IMR-90 (cell line): ENCODE results near the gene OR5H14. TPM values are rescaled to one million over a fixed set of nuclear protein-coding genes. Genes with fewer than 3 reads are reported as not detected.
"Not testable (repeated sequence)": the region's sequence is repeated elsewhere in the genome, so short reads cannot be mapped to it uniquely, and the experiment has no call there.

Source experiments
- ATAC-seq: fragments of 200-7000 bp; cut with Tn5 transposase; 2 replicates; pipeline ENCODE4 v1.9.1; 2020; ENCODE audit warnings: low read depth, mild to moderate bottlenecking, moderate library complexity
- BruUV-seq: library from RNA; stranded (reverse); fragments of 400-500 nt; replicated peaks from 2 replicates; lab custom pipeline; 2021; lab: Mats Ljungman, UMichigan
- CTCF ChIA-PET: fragments of 300-600 bp; formaldehyde crosslinking; extraction: SDS; loops from one replicate; lab custom pipeline; 2021; ENCODE audit warnings: antibody characterized with exemption; lab: Yijun Ruan, JAX
- POLR2A ChIA-PET: fragments of 300-600 bp; sonication (Branson Sonifier 250); formaldehyde crosslinking; loops from one replicate; lab custom pipeline; 2022; ENCODE audit warnings: antibody characterized with exemption; ENCODE audit not compliant: unreplicated experiment; lab: Charles Lee
- DNase-seq: peaks from one replicate; pipeline ENCODE4 v3.0.0; 2013
- H2AFZ ChIP-seq: replicated peaks from 2 replicates; pipeline ENCODE3; 2013; ENCODE audit warnings: low read length, mild to moderate bottlenecking; ENCODE audit not compliant: poor library complexity
- H2AK5ac ChIP-seq: 2 replicates; pipeline ENCODE4 v1.6.1; 2013; ENCODE audit warnings: low read depth, low read length, inconsistent platforms
- H2AK9ac ChIP-seq: replicated peaks from 2 replicates; pipeline ENCODE3; 2013; ENCODE audit warnings: mild to moderate bottlenecking, low read depth, low read length, moderate library complexity; ENCODE audit not compliant: poor library complexity
- H2BK120ac ChIP-seq: 2 replicates; pipeline ENCODE4 v1.6.1; 2013; ENCODE audit warnings: low read depth, low read length, inconsistent platforms
- H2BK15ac ChIP-seq: 3 replicates; pipeline ENCODE4 v1.6.1; 2013; ENCODE audit warnings: low read depth, low read length, inconsistent platforms
- H2BK20ac ChIP-seq: 2 replicates; pipeline ENCODE4 v1.6.1; 2013; ENCODE audit warnings: low read depth, mild to moderate bottlenecking, inconsistent platforms, low read length, moderate library complexity
- H2BK5ac ChIP-seq: 2 replicates; pipeline ENCODE4 v1.6.1; 2013; ENCODE audit warnings: mild to moderate bottlenecking, low read depth, low read length, inconsistent platforms; ENCODE audit not compliant: poor library complexity, severe bottlenecking
- H3K14ac ChIP-seq: replicated peaks from 2 replicates; pipeline ENCODE4 v1.6.1; 2013; ENCODE audit warnings: low read depth, low read length, inconsistent platforms
- H3K18ac ChIP-seq: 2 replicates; pipeline ENCODE4 v1.6.1; 2013; ENCODE audit warnings: low read depth, low read length, control low read depth
- H3K23ac ChIP-seq: 2 replicates; pipeline ENCODE4 v1.6.1; 2013; ENCODE audit warnings: low read depth, low read length, inconsistent platforms
- H3K27ac ChIP-seq: 2 replicates; pipeline ENCODE4 v1.5.1; 2013; ENCODE audit warnings: mild to moderate bottlenecking, control low read depth, low read length; ENCODE audit not compliant: insufficient read depth
- H3K27me3 ChIP-seq: 2 replicates; pipeline ENCODE4 v1.6.1; 2013; ENCODE audit warnings: low read length; ENCODE audit not compliant: control insufficient read depth, insufficient read depth
- H3K36me3 ChIP-seq: 2 replicates; pipeline ENCODE4 v1.6.1; 2013; ENCODE audit warnings: low read length, mixed read lengths; ENCODE audit not compliant: control insufficient read depth, insufficient read depth
- H3K4ac ChIP-seq: 2 replicates; pipeline ENCODE4 v1.6.1; 2013; ENCODE audit warnings: low read depth, low read length, inconsistent platforms
- H3K4me1 ChIP-seq: 2 replicates; pipeline ENCODE4 v1.6.1; 2013; ENCODE audit warnings: low read length, mixed read lengths; ENCODE audit not compliant: control insufficient read depth, insufficient read depth
- H3K4me2 ChIP-seq: 2 replicates; pipeline ENCODE4 v1.6.1; 2013; ENCODE audit warnings: low read depth, mild to moderate bottlenecking, control low read depth, low read length, moderate library complexity
- H3K4me3 ChIP-seq: 2 replicates; pipeline ENCODE4 v1.5.1; 2013; ENCODE audit warnings: low read depth, mild to moderate bottlenecking, control low read depth, low read length, moderate library complexity; ENCODE audit not compliant: insufficient read depth
- H3K56ac ChIP-seq: 2 replicates; pipeline ENCODE4 v1.6.1; 2013; ENCODE audit warnings: low read length, inconsistent platforms; ENCODE audit not compliant: insufficient read depth; ENCODE audit errors: extremely low read depth
- H3K79me1 ChIP-seq, 2 experiments: 2 replicates each; pipeline ENCODE4 v1.6.1; 2013; ENCODE audit warnings: low read length in 2 of 2, inconsistent platforms in 1 of 2, low read depth in 1 of 2
- H3K9ac ChIP-seq: 2 replicates; pipeline ENCODE4 v1.6.1; 2013; ENCODE audit warnings: low read depth, low read length, control low read depth
- H3K9me1 ChIP-seq: 2 replicates; pipeline ENCODE4 v1.6.1; 2013; ENCODE audit warnings: low read length, inconsistent platforms; ENCODE audit not compliant: insufficient read depth
- H3K9me3 ChIP-seq: 2 replicates; pipeline ENCODE4 v1.6.1; 2013; ENCODE audit warnings: low read length; ENCODE audit not compliant: control insufficient read depth, insufficient read depth
- H4K20me1 ChIP-seq: 2 replicates; pipeline ENCODE4 v1.6.1; 2013; ENCODE audit warnings: low read length, inconsistent platforms; ENCODE audit not compliant: insufficient read depth
- H4K5ac ChIP-seq: 2 replicates; pipeline ENCODE4 v1.6.1; 2013; ENCODE audit warnings: mild to moderate bottlenecking, low read depth, low read length, control low read depth
- H4K8ac ChIP-seq, 2 experiments: 2 replicates each; pipeline ENCODE4 v1.6.1; 2013; ENCODE audit warnings: low read depth in 2 of 2, low read length in 2 of 2, control low read depth in 1 of 2, inconsistent platforms in 1 of 2
- H4K91ac ChIP-seq: 2 replicates; pipeline ENCODE4 v1.6.1; 2013; ENCODE audit warnings: low read depth, low read length, inconsistent platforms; ENCODE audit not compliant: insufficient read depth
- BHLHE40 ChIP-seq: fragments of 150-350 bp; IDR thresholded peaks from 2 replicates; pipeline ENCODE4 v1.6.1; 2016; ENCODE audit warnings: mild to moderate bottlenecking, low read depth, low read length
- CEBPB ChIP-seq: IDR thresholded peaks from 2 replicates; pipeline ENCODE4 v1.6.1; 2012; ENCODE audit warnings: low read depth, low read length, improper control_type of control experiment
- CHD1 ChIP-seq: IDR thresholded peaks from 2 replicates; pipeline ENCODE4 v1.6.1; 2012; ENCODE audit warnings: low read depth, low read length, improper control_type of control experiment
- FOS ChIP-seq: fragments of 150-350 bp; IDR thresholded peaks from 2 replicates; pipeline ENCODE4 v1.6.1; 2016; ENCODE audit warnings: low read depth, low read length
- MAFK ChIP-seq: IDR thresholded peaks from 2 replicates; pipeline ENCODE4 v1.6.1; 2012; ENCODE audit warnings: low read depth, low read length, improper control_type of control experiment
- RAD21 ChIP-seq: IDR thresholded peaks from 2 replicates; pipeline ENCODE4 v1.6.1; 2012; ENCODE audit warnings: low read length, improper control_type of control experiment
- RFX5 ChIP-seq: IDR thresholded peaks from 2 replicates; pipeline ENCODE4 v1.8.0; 2012; ENCODE audit warnings: low read depth, mild to moderate bottlenecking, low read length, moderate library complexity
- USF2 ChIP-seq: fragments of 150-350 bp; IDR thresholded peaks from 2 replicates; pipeline ENCODE4 v1.6.1; 2017; ENCODE audit warnings: mild to moderate bottlenecking, antibody characterized with exemption, low read length, low read depth
- WGBS, 2 experiments: methylation state at CpG; one replicate each; pipeline versions ENCODE4 v1.1.5 to v1.1.7; 2013; ENCODE audit warnings: missing lambda C conversion rate in 2 of 2; ENCODE audit not compliant: insufficient read length in 1 of 2; ENCODE audit errors: extremely low coverage in 2 of 2; 5-methylcytosine and 5-hydroxymethylcytosine counted together
- dilution Hi-C: fragments of 300-500 bp; cut with HindIII; formaldehyde crosslinking; loops from one replicate; pipeline ENCODE4 v1.14.3; 2018; ENCODE audit warnings: low sequenced_read_pairs; ENCODE audit not compliant: unreplicated experiment
- in situ Hi-C: fragments of 300-500 bp; cut with MboI; formaldehyde crosslinking; loops from 3 replicates; pipeline ENCODE4 v1.14.3; 2019; ENCODE audit warnings: low sequenced_read_pairs, inconsistent platforms, mixed read lengths
- intact Hi-C: fragments of 100-400 bp; cut with micrococcal nuclease; formaldehyde crosslinking; loops from 2 replicates; pipeline ENCODE4 v1.10.0; 2022
- polyA plus RNA-seq, 3 experiments: library from polyadenylated mRNA; depleted of rRNA; stranded (reverse); fragments of >200 nt; gene quantifications; 2 replicates each; pipeline ENCODE4 v1.2.3, GENCODE V29; 2012; ENCODE audit warnings: low replicate concordance in 1 of 3
- total RNA-seq: library from RNA; depleted of rRNA; stranded (reverse); fragments of >200 nt; gene quantifications from 2 replicates; pipeline ENCODE4 v1.2.3, GENCODE V29; 2012

Gene OR5H14
- total and polyA plus RNA-seq, 2 of the 4 experiments (the other 2 are of a cell fraction): not detected

GRCh38 chr3:98148751-98149150 lies 1.5 kb downstream of the OR5H14 start:
- Histone ChIP-seq H2AK5ac (no peak overlapping the region), H3K9me3 (no peaks in the 10 kb centered on the region), H3K18ac (no peak overlapping the region), H3K9me1 (no peaks in the 10 kb centered on the region), H3K27me3 (no peaks in the 10 kb centered on the region), H4K91ac (no peak overlapping the region), H3K36me3 (no peaks in the 10 kb centered on the region), H4K8ac (no peak overlapping the region), H3K56ac (no peak overlapping the region), H3K4me3 (no peak overlapping the region), H2BK5ac (no peak overlapping the region), H2AFZ (no peak overlapping the region), H3K4ac (no peak overlapping the region), H3K23ac (no peak overlapping the region), H2AK9ac (no peak overlapping the region), H2BK120ac (no peak overlapping the region), H3K4me1 (no peaks in the 10 kb centered on the region), H3K79me1 (no peaks in the 10 kb centered on the region), H4K5ac (no peak overlapping the region), H3K14ac (no peak overlapping the region), H2BK20ac (no peak overlapping the region), H3K9ac (no peak overlapping the region), H3K4me2 (no peak overlapping the region), H2BK15ac (no peak overlapping the region), H4K20me1 (no peaks in the 10 kb centered on the region), H3K27ac (no peak overlapping the region)
- no peak for TF ChIP-seq CHD1
- TF ChIP-seq FOS: no peak
- TF ChIP-seq RFX5: no peak
- TF ChIP-seq CEBPB: no peak
- TF ChIP-seq BHLHE40: no peak
- TF ChIP-seq USF2: no peak
- TF ChIP-seq RAD21: no peak
- no peak for TF ChIP-seq MAFK
- DNase-seq (no peak), ATAC-seq (no peak)
- intact Hi-C loops: no loop called here
- no CpG with 5 or more reads among the region's 3 CpGs for WGBS, 2 experiments
- dilution Hi-C loops: no loop called here
- no TSS peak for BruUV-seq
- in situ Hi-C loops: no loop called here
- CTCF ChIA-PET: no interaction called here
- POLR2A ChIA-PET: no interaction called here

- H2BK120ac ChIP-seq, H3K4me3 ChIP-seq, H3K79me1 ChIP-seq, DNase-seq, H2BK5ac ChIP-seq, H4K20me1 ChIP-seq, POLR2A ChIA-PET, dilution Hi-C loops, H3K4me2 ChIP-seq, H3K9me1 ChIP-seq, H2AK9ac ChIP-seq, H3K4me1 ChIP-seq, H2BK20ac ChIP-seq, H3K9ac ChIP-seq, BruUV-seq, H3K27me3 ChIP-seq, CTCF ChIA-PET, ATAC-seq, in situ Hi-C loops, H4K5ac ChIP-seq, H2AK5ac ChIP-seq, H3K23ac ChIP-seq, H2AFZ ChIP-seq, H3K9me3 ChIP-seq, H3K56ac ChIP-seq, H3K4ac ChIP-seq, H3K27ac ChIP-seq, H3K18ac ChIP-seq, H3K14ac ChIP-seq, H4K91ac ChIP-seq, H4K8ac ChIP-seq, intact Hi-C loops, H2BK15ac ChIP-seq, H3K36me3 ChIP-seq: not testable (repeated sequence)
- WGBS, 2 experiments: no CpG with 5 or more reads among the region's 4 CpGs
Measured at GRCh38 chr3:98149456-98149855, 2.2 kb downstream of the OR5H14 start.
